Measurements from ENCODE around the gene OR13J1. TPM values are rescaled to one million over a fixed set of nuclear protein-coding genes. Genes with fewer than 3 reads are reported as not detected.

The OR13J1 gene
- total and polyA plus RNA-seq, 4 donors, result not detected

- Histone ChIP-seq H3K36me3 (ENCODE audit: control insufficient read depth in 4 of 4, insufficient read depth in 3 of 4, low read depth in 1 of 4, low read length in 3 of 4) (no peaks in the 10 kb centered on the region), H3K27ac (ENCODE audit: low read depth in 1 of 2, low read length in 2 of 2) (no peak overlapping the region), H3K4me1 (ENCODE audit: control insufficient read depth in 4 of 4, insufficient read depth in 4 of 4, low read length in 3 of 4) (no peaks in the 10 kb centered on the region), H3K4me3 (ENCODE audit: low read depth in 1 of 3, low read length in 3 of 3) (no peak overlapping the region), H3K9ac (ENCODE audit: low read depth in 1 of 2, low read length in 2 of 2) (no peak overlapping the region), H3K27me3 (ENCODE audit: control insufficient read depth in 4 of 4, insufficient read depth in 4 of 4, low read length in 3 of 4) (peaks cover 0 to 5% (median 0%) of the 10 kb centered on the region in 4 donors), H3K9me3 (ENCODE audit: control insufficient read depth in 4 of 4, low read length in 3 of 4) (no peaks in the 10 kb centered on the region)
- DNase-seq (ENCODE audit: low spot score), result peak; percentile 31
- 65% methylated on average over 16 of the region's 16 CpGs for WGBS
- TF ChIP-seq NR2F2 (IDR thresholded peaks at IDR 0.05) (no peak), EGR1 (IDR thresholded peaks at IDR 0.05; ENCODE audit: low read depth in 2 of 2) (no peak), CTCF (IDR thresholded peaks at IDR 0.05; ENCODE audit: low read depth, low read length, missing input control) (no peak), YY1 (IDR thresholded peaks at IDR 0.05) (no peak), ZBTB33 (IDR thresholded peaks at IDR 0.05) (no peak), SP1 (IDR thresholded peaks at IDR 0.05) (no peak), HNF4G (IDR thresholded peaks at IDR 0.05) (no peak), GABPA (IDR thresholded peaks at IDR 0.05 in 1 of 2, conservative IDR thresholded peaks at IDR 0.05 in 1 of 2) (no peak), HNF4A (conservative IDR thresholded peaks at IDR 0.05) (no peak), RAD21 (IDR thresholded peaks at IDR 0.05) (no peak), RXRA (IDR thresholded peaks at IDR 0.05) (no peak), JUND (IDR thresholded peaks at IDR 0.05) (no peak), ATF3 (IDR thresholded peaks at IDR 0.05) (no peak), REST (IDR thresholded peaks at IDR 0.05) (no peak), FOXA1 (IDR thresholded peaks at IDR 0.05) (no peak), FOXA2 (IDR thresholded peaks at IDR 0.05) (no peak), TAF1 (conservative IDR thresholded peaks at IDR 0.05) (no peak)
Measured at GRCh38 chr9:35859310-35859989, 10.8 kb downstream of the OR13J1 start.
